Fibroblast of skin of abdomen (primary cell): ENCODE measurements around the gene SLF2.
"Not testable (repeated sequence)": the region's sequence is repeated elsewhere in the genome, so short reads cannot be mapped to it uniquely, and the experiment has no call there.

ENCODE experiments used
- DNase-seq: peaks from one replicate; pipeline ENCODE4 v3.0.0-alpha.2; 2013

The SLF2 gene

DNA sequence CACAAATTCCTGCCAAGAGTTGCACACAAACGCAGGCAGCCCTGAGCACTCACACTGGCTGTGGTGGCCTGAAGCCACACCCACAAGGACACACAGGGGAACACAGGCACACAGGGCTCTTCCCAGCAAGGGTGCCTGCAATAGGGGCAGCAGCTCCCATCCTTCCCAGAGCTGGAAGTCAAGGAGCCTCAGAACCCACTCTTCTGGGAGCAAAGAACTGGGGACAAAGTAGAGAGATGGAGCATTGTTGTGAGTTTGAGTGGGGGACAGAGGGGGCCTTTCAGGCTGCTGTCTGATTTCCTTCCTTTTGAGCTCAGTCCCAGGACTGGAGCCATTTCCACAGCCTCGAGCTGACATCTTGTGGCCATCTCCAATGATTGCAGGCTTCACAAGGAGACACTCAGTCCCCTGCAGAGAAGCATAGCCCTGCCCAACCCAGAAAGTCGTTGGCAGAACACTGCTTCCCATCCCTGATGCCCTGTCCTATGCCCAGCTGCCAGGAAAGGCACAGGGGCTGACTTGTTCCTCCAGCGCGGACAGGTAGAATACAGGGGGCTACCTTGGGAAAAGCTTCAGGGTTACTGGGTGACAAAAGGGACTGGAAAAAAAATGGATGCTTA, 34.4 kb upstream of the SLF2 start:
- peak; percentile 75 for DNase-seq

DNA sequence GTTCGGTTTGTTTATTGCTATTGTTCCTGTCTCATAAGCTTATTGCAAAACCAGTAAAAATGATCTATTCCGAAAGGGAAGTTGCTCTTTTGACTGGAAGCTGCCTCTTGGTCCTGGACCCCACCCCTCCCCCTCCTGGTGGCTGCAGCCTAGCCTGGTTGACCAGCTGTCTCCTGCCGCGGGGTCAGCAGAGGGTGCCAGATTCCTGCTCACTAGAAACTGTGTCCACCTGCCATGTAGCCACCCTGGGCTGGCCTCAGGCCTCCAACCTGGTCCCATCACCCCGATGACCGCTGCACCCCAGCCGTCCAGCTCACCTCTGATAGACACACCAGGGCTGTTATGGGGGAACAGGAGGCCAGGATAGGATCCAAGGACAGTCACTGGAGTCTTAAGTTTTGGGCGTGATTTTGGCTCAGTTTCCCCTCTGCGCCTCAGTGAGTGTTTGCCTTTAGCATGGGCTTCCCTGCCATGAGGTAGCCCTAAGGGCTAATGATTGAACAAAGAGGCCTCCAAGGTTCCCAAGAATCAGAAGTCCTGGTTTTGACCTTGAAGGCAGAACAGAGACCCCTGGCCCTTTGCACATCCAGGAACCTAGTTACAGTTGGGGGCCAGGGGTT, 32.9 kb upstream of the SLF2 start:
- DNase-seq = no peak

DNA sequence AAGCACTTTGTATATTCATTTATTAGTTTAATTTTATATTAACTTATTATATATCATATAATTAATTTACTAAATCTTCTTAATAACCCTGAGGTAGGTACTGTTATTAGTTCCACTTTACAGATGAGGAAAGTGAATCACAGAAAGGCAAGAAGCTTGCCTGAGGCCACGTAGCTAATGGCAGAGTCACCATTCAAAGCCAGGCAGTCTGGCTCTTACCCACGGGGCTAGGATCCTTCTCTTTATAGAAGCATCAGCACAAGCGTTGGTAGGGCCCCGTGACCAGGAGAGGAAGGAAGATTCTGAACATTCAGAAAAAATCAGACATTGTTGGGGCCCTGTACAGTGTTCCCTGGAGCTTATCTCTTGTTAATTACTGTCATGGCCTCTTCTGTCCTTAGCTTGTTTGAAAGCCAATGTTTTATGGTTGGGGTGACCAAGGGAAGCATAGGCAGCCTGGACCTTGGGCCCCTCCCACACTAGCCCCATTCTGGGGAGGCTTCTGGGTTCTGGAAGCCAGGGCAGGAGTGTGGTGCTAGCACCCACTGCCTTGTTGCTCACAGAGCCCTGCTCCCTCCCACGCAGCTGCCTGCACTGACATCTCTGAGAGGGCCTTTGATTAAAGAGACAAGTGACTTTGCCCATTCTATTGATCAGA, 31.1 kb upstream of the SLF2 start:
- no peak for DNase-seq

DNA sequence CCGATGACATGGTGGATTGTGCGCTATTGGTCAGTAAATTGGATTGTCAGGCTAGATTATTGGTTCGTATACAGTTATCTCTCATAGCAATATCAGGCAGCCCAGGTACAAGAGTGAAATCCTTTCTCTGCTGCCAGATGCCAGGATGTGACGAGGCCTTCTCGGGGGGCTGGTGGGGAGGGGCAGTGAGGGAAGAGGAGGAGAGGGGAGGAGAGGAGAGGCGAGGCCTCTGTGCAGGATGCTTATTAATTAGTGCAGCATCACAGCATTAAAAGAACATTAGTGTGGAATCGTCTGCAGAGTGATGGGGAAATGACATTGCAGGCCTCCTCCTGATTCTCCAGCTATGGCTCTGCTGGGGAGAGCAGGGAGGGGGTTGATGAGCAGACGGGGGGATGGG, 30.5 kb upstream of the SLF2 start:
- no peak for DNase-seq

GRCh38 chr10:100882671-100883311, 30.0 kb upstream of the SLF2 start:
- DNase-seq = peak; percentile 55

DNA sequence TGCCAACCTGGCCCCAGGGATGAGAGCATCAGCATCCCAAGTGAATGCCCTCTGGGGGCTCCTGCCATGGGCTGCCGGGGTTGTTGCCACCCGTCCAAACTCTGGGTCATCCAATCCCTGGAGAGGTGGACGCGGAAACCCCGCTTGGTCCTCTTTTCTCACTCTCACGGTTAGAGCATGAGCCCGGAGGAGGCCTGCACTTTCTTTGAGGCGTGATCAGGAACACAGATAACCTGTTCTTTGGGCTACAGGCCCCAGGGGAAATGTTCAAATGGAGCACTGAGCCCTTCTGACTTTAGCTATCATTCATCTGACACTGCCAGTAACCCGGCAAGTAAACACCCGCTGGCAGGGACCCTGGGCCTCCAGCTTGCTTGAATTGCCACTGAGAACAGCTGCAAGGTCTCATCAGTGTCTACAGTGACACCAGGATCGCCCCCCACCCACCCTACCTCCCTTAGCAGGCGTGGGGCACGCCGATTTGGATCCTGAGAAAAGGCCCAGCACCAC, 29.4 kb upstream of the SLF2 start:
- DNase-seq = no peak

GRCh38 chr10:100885611-100886010, 27.2 kb upstream of the SLF2 start:
- not testable (repeated sequence) for DNase-seq

- DNase-seq = no peak
These were observed 26.7 kb upstream of the SLF2 start for GRCh38 chr10:100886091-100886490.

DNA sequence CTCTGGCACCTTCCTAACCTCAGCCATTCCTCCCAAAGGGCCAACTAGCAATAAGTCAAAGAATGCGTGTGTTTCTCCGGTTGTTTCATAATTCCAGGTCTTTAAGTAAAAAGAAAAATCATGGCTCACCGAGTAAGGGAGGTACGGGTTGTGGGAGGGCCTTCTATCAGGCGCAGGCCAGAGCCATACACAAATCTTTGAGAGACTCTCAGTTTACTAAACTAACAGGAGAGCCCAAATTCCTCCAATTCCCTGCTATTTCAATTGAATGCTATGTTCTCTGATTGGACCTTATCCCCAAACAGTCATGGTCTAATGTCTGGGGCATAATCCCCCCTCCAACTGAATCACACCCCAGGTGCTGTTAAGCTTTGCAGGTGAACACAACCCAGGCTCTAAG, 26.2 kb upstream of the SLF2 start:
- DNase-seq = no peak

GRCh38 chr10:100886963-100887362, 25.8 kb upstream of the SLF2 start:
- DNase-seq = no peak

- DNase-seq = no peak
These were observed 24.9 kb upstream of the SLF2 start for GRCh38 chr10:100887761-100888296.

DNA sequence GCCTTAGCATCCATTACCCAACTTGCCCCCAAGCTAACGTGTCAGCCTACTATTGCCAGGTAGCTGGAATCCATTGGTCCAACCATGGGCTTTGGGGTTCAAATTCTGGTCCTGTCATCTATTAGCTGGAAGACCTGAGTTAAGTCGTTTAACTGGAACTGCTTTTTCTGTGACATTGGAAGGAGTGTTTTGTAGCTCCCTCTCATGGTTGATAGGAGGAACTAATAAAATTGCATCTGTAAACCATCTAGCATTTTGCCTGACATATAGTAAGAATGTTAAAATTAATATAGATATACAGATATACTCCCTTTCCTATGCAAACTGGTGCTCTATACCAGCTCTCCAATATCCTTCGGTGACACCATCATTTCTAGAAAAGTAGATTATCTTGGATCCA, 23.8 kb upstream of the SLF2 start:
- no peak for DNase-seq

GRCh38 chr10:100889546-100889945, 23.2 kb upstream of the SLF2 start:
- DNase-seq = no peak

DNA sequence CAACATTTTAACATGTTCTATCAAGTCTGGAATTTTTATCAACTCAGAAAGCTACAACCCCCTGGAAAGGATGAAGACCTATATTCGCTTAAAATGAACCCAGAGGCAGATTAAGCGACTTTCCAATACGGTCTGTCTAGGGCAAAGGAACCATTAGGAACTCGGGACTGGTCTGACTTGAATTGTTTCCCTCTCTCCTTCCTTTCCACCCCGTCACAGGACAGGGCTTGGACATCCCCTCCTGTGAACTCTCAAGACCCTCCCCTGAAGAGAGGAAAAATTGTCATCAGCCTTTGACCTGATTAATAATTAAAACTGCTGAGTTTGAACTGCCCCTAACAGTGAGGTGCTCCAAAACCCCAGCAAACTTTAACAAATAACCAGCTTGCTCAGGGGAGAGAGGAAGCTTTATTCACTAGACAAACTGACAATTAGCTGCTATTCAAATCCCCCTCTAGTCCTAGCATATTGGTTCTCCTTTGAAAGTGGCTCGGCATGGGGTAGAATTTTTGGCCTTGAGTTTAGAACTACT, 22.6 kb upstream of the SLF2 start:
- no peak for DNase-seq

DNA sequence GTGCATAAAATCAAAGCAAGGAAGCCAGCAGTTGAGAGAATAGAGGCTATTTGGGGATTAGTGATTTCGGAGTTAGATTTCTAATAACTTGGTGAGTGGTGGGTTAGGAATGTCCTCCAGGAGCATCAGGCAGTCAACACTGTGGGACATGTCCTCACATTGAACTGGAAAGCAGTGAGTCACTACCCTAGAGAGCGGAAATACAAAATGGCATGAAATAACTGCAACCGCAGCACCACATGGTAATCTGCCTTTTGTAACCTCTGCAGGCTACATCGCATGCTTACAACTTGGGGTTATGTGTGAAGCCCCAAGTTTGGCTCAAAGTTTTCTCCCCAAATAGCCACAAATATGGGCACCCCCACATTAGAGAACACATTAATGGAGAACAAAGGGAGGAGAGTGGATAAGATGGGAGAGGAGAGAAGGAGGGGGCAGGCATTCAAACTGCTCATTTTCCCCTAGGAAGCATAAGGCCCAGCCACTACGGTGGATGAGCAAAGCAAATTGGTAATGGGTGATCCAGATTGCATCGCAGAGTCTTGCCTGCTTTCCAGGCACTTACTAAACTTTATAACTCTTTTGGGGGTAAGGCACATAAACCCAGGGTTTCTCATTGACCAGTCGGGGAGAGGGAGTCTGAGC, 22.0 kb upstream of the SLF2 start:
- peak; percentile 98 for DNase-seq

DNA sequence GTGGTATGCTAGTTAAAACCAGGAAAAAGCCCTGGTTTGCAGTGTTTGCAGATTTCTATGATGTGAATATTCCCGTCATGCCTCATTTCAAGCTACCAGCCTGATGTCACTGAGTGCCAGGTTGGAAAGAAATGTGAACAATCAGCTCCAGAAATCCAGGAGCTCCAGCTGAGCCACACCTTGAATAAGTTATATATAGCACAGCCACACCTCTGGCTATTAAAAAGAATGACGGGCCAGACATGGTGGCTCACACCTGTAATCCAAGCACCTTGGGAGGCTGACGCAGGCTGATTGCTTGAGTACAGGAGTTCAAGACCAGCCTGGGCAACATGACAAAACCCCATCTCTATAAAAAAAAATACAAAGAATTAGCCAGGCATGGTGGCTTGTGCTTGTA, 18.7 kb upstream of the SLF2 start:
- DNase-seq = no peak

- DNase-seq = no peak
These were observed 18.0 kb upstream of the SLF2 start for GRCh38 chr10:100894589-100895294.

DNA sequence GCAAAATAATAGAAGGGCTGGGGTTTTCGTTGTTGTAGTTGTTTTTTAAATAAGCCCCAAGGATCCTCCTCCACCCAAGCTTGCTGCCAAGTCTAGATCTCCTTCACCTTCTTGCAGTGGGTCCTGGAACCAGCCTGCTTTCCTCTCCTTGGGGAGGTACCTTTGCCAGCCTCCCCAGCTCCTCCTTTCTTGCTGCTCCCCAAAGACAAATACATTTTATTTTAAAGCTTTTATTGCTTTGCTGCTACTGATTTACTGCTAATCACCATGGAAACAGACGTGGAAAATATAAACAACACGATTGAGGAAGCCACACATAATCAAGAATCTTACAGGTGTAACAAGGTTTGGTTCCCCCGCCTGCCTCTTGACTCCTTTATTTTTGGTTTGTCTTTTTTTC, 17.4 kb upstream of the SLF2 start:
- DNase-seq = no peak

DNA sequence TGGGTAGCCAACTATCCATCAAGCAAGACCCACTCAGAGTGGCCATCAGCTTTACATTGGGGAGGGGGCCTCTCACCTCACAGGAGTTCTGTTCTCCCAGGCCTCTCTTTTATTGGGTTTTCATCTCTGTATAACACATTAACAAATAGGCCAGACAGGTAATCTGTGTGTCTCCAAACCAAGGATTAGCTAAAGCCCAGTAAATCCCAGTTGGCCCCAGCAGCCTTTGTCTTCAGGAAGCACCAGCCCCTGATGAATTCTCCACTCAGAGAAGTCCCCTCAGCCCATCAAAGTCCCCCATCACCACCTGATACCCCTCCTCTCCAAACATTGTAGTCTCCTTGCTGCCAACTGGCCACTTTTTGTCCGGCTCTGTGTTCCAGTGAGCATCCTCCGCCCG, 16.9 kb upstream of the SLF2 start:
- DNase-seq = no peak

DNA sequence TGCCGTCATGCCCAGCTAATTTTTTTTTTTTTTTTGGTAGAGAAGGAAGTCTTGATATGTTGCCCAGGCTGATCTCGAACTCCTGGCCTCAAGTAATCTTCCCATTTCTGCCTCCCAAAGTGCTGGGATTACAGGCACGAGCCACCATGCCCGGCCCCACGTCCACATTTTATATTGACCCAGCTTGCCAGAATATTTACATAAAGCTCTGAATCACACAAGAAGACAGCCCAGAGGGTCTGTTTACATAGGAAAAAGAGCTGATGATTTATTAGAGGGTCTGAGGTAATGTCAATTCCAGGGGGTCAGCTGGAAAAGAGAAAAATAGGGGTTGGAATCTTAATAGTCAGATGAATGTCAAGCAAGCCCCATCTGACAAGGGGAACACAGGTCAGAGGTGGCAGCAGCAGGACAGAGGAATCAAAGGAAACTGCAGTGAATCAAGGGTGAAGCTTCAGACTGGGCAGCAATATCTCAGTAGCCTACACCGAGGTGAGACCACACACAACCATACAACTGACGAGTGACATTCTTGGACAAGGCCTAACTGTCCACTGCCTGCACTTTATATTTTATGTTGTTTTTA, 15.8 kb upstream of the SLF2 start:
- DNase-seq = no peak

GRCh38 chr10:100897976-100898375, 14.8 kb upstream of the SLF2 start:
- no peak for DNase-seq
